ENCODE data around the gene HRG. TPM values are rescaled to one million over a fixed set of nuclear protein-coding genes. Genes with fewer than 3 reads are reported as not detected.

The HRG gene
- total and polyA plus RNA-seq, 2 of the 8 experiments (the other 6 are each of a cell fraction or from before 2014, with no cell fraction given), result 0.03 to 0.15 TPM

- H2AFZ ChIP-seq (ENCODE audit: low read length), result no peak overlapping the region
- POLR2A ChIA-PET (ENCODE audit: partially characterized antibody), result interaction anchor here (1.3 to 1.8 kb wide), 2 partner anchors 22 to 141 kb away, joined by 5 to 7 read pairs; partner anchors contain the start of gene EIF4A2
Observed at GRCh38 chr3:186642014-186642413, 23.8 kb upstream of the HRG start.

More at GRCh38 chr3:186642014-186642413, 23.8 kb upstream of the HRG start:
- Histone ChIP-seq H2BK12ac (ENCODE audit: low read depth, low read length) (no peak overlapping the region), H3K9me3 (ENCODE audit: insufficient read depth in 2 of 2, low read depth in 1 of 2, low read length in 1 of 2) (no peaks in the 10 kb centered on the region), H3K4me3 (ENCODE audit: extremely low read depth in 1 of 4, insufficient read depth in 2 of 4, low read depth in 3 of 4, low read length in 4 of 4) (no peak overlapping the region), H3K36me3 (ENCODE audit: control insufficient read depth in 2 of 4, insufficient read depth in 4 of 4, low read length in 3 of 4) (no peaks in the 10 kb centered on the region), H3K56ac (replicated peaks; ENCODE audit: insufficient read length, low read depth, low read length) (no peak overlapping the region), H3K4me1 (replicated peaks in 1 of 4; ENCODE audit: control insufficient read depth in 3 of 4, insufficient read depth in 4 of 4, low read length in 3 of 4) (peaks cover 5 to 12% (median 8%) of the 10 kb centered on the region in 4 experiments; a peak in 5 of 7 replicates), H4K5ac (ENCODE audit: insufficient read length, low read depth, low read length) (no peak overlapping the region), H3K23ac (ENCODE audit: insufficient read length) (no peak overlapping the region), H3K27me3 (replicated peaks in 1 of 4; ENCODE audit: control insufficient read depth in 3 of 4, extremely low read depth in 1 of 4, insufficient read depth in 3 of 4, low read length in 3 of 4) (no peaks in the 10 kb centered on the region; a peak in 1 of 7 replicates), H3K27ac (ENCODE audit: low read depth, low read length) (no peak overlapping the region), H3K9ac (replicated peaks in 1 of 4; ENCODE audit: extremely low read depth in 1 of 4, low read depth in 3 of 4, low read length in 3 of 4) (no peak overlapping the region), H3K4ac (replicated peaks; ENCODE audit: insufficient read length, low read depth, low read length) (no peak overlapping the region), H3K18ac (ENCODE audit: extremely low read depth, low read length) (no peak overlapping the region), H2BK20ac (ENCODE audit: low read length) (no peak overlapping the region), H2BK15ac (ENCODE audit: low read length) (no peak overlapping the region), H2AK5ac (ENCODE audit: low read depth, low read length) (no peak overlapping the region), H3K4me2 (ENCODE audit: insufficient read depth in 1 of 2, low read depth in 2 of 2, low read length in 2 of 2) (no peak overlapping the region), H3K14ac (ENCODE audit: insufficient read length) (no peak overlapping the region), H2BK5ac (ENCODE audit: low read depth, low read length) (no peak overlapping the region), H4K8ac (ENCODE audit: extremely low read depth, insufficient read depth, low read length) (no peak overlapping the region), H3K79me1 (ENCODE audit: low read depth, low read length) (no peaks in the 10 kb centered on the region), H4K20me1 (replicated peaks in 1 of 2; ENCODE audit: control insufficient read depth in 1 of 2, insufficient read depth in 2 of 2, low read length in 2 of 2) (no peaks in the 10 kb centered on the region), H3K79me2 (ENCODE audit: control insufficient read depth in 1 of 2, insufficient read depth in 2 of 2, low read length in 2 of 2) (no peaks in the 10 kb centered on the region), H4K91ac (replicated peaks; ENCODE audit: insufficient read length, low read length) (no peak overlapping the region), H2BK120ac (replicated peaks; ENCODE audit: low read depth, low read length) (no peak overlapping the region), H3K23me2 (ENCODE audit: low read depth, low read length) (no peaks in the 10 kb centered on the region)
- CTCF ChIA-PET (ENCODE audit: partially characterized antibody), result interaction anchor here (0.6 to 2.1 kb wide), 4 partner anchors 11 to 417 kb away, joined by 3 to 11 read pairs (median 5); no protein-coding TSS in a partner anchor
- 80% methylated on average over 3 of the region's 3 CpGs; no CpG with 5 or more reads in 1 of the 2 experiments for WGBS, 2 experiments (ENCODE audit: extremely low coverage in 1 of 2, insufficient coverage in 1 of 2, insufficient read length in 1 of 2, insufficient replicate concordance in 2 of 2, low coverage in 1 of 2, low lambda C conversion rate in 2 of 2, missing lambda C conversion rate in 1 of 2)
- DNase-seq (ENCODE audit: low read depth in 1 of 2, low spot score in 2 of 2) (no peak), FAIRE-seq (no peak)
- no peak for TF ChIP-seq POLR2A (IDR thresholded peaks at IDR 0.05; ENCODE audit: control extremely low read depth in 1 of 2, low read depth in 2 of 2, low read length in 2 of 2)
- TF ChIP-seq BACH1 (IDR thresholded peaks at IDR 0.05; ENCODE audit: low read length), result no peak
- TF ChIP-seq, protein P1, sequence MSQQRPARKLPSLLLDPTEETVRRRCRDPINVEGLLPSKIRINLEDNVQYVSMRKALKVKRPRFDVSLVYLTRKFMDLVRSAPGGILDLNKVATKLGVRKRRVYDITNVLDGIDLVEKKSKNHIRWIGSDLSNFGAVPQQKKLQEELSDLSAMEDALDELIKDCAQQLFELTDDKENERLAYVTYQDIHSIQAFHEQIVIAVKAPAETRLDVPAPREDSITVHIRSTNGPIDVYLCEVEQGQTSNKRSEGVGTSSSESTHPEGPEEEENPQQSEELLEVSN (IDR thresholded peaks at IDR 0.05), result no peak
- no peak for TF ChIP-seq FOSL1 (IDR thresholded peaks at IDR 0.05; ENCODE audit: insufficient read depth, low read depth, low read length)
- TF ChIP-seq ASH2L (IDR thresholded peaks at IDR 0.05; ENCODE audit: low read length), result no peak
- TF ChIP-seq, protein P2, sequence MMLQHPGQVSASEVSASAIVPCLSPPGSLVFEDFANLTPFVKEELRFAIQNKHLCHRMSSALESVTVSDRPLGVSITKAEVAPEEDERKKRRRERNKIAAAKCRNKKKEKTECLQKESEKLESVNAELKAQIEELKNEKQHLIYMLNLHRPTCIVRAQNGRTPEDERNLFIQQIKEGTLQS (IDR thresholded peaks at IDR 0.05; ENCODE audit: insufficient read depth, low read depth, low read length), result no peak
- no peak for TF ChIP-seq TCF12 (IDR thresholded peaks at IDR 0.05; ENCODE audit: low read depth, low read length)
